ENCODE results near the gene AOPEP.

DNA sequence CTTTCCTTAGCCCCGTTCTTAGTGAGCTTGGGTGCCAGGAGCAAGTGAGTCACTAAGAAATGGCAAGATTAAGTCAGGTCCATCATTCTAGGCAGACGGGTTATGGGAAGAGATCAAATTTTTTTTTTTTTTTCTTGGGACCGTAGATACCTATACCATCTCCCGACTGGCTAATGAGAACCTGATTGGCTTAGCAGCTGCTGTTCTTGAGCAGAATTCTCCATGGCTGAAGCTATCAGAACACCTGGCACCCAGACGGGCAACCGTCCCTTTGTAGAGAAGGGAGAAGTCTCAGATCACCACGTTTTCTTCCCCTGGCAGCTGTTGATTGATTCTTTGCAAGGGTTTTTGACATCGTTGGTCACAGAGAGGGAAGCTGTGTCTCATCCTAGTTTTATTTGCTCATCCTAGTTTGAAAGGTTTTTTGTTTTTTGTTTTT, 78.6 kb downstream of the AOPEP start:
- TF ChIP-seq POLR2A (IDR thresholded peaks at IDR 0.05; ENCODE audit: low read depth, low read length) (no peak), SPI1 (IDR thresholded peaks at IDR 0.05; ENCODE audit: low read depth, low read length) (no peak), POLR2AphosphoS5 (IDR thresholded peaks at IDR 0.05; ENCODE audit: low read depth, low read length) (no peak), TAF1 (IDR thresholded peaks at IDR 0.05; ENCODE audit: low read depth, low read length) (no peak)

Measured in GM12891 (cell line).